ENCODE results near the gene ME1. TPM values are rescaled to one million over a fixed set of nuclear protein-coding genes. Genes with fewer than 3 reads are reported as not detected.

Gene ME1
- total and polyA plus RNA-seq, 8 donors = 5.2 to 31.7 (median 12.7) TPM

DNA sequence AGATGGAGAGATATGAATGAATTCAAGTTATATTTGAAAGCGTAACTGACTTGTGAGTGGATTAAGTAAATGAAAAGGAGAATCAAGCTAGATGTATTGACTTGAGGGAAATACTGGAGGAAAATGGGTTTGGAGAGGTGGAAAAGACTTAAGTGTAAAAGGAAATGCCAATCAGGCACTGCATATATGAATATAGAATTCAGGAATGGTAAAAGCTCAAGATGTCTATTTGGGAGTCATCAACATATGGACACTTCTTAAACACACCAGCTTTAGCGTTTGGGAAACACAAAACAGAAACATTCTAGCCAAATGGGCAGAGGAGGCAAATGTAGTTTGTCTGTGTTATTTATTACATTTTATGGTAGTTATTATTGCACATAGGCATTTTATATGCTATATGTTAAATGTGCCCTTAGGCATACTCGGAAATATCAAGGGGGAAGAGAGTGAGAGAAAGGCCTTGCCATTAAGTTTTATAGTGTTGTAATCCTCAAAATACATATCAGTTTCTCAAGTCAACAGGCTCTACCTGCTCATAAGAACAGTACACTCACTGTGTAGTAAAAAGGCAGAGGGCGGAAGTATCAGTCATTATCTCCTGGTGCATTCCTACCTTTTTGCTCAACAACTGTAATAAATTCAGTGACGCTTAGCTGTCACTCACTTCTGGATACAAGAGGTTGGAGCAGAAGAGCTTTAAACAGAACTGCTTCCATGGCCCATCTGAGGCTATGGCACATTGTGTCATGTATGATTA lies 33.7 kb upstream of the ME1 start:
- DNase-seq = no peak
- Histone ChIP-seq H3K27ac (no peak overlapping the region), H3K36me3 (no peaks in the 10 kb centered on the region), H3K4me3 (no peak overlapping the region), H3K27me3 (no peaks in the 10 kb centered on the region), H3K9me3 (no peaks in the 10 kb centered on the region), H3K4me1 (no peaks in the 10 kb centered on the region)
- 88 to 96% (median 95%) methylated on average over 5 of the region's 5 CpGs for WGBS, 5 donors
- TF ChIP-seq, protein P1, sequence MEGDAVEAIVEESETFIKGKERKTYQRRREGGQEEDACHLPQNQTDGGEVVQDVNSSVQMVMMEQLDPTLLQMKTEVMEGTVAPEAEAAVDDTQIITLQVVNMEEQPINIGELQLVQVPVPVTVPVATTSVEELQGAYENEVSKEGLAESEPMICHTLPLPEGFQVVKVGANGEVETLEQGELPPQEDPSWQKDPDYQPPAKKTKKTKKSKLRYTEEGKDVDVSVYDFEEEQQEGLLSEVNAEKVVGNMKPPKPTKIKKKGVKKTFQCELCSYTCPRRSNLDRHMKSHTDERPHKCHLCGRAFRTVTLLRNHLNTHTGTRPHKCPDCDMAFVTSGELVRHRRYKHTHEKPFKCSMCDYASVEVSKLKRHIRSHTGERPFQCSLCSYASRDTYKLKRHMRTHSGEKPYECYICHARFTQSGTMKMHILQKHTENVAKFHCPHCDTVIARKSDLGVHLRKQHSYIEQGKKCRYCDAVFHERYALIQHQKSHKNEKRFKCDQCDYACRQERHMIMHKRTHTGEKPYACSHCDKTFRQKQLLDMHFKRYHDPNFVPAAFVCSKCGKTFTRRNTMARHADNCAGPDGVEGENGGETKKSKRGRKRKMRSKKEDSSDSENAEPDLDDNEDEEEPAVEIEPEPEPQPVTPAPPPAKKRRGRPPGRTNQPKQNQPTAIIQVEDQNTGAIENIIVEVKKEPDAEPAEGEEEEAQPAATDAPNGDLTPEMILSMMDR (IDR thresholded peaks at IDR 0.05) = no peak
- TF ChIP-seq POLR2A (IDR thresholded peaks at IDR 0.05) = no peak
- TF ChIP-seq POLR2AphosphoS5 (IDR thresholded peaks at IDR 0.05) = no peak
- TF ChIP-seq EP300 (IDR thresholded peaks at IDR 0.05) = no peak
- intact Hi-C loops (cut with DNase I; ENCODE audit: low total_unique reads) = no loop called here

DNA sequence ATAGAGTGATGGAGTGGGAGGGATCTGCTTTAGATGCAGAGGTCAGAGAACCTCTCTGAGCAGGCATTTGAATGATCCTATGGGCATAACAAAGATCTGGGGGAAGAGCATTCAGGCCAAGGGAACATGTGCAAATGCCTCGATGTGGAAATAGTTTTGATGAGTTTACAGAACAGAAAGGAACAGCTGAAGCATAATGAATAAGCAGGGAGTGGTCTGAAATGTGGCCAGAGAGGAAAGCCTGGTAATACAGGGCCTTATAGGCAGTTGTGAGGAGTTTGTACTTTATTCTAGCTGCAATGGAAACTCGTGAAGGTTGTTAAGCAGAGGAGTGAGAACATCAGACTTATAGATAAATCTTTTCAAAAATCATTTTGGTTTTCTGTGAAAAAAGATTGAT lies 33.0 kb upstream of the ME1 start:
- no peak for DNase-seq

DNA sequence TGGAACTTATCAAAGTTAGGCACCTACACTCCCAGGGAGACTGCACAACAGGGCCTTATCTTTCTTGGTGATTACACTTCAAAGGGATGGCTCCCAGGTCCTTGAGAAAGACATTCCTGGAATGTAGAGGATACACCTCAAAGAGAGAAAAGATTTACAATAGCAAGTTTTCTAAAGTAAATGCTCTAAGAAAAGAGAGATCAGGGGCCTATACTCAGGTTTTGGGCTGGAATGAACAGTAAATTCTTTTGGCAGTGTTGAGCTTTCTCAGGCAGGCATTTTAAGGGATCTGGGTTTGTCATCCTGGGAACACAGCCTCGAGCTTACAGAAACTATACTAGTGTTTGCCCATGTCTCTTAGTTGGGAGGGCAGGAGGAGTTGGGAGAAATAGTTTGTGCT lies 31.7 kb upstream of the ME1 start:
- intact Hi-C loops (cut with DNase I; ENCODE audit: low total_unique reads) = no loop called here
- no peak overlapping the region for H3K4me3 ChIP-seq
- no peaks in the 10 kb centered on the region for H3K9me3 ChIP-seq
- no peaks in the 10 kb centered on the region for H3K4me1 ChIP-seq
- TF ChIP-seq POLR2AphosphoS5 (IDR thresholded peaks at IDR 0.05) (no peak), EP300 (IDR thresholded peaks at IDR 0.05) (no peak), POLR2A (IDR thresholded peaks at IDR 0.05) (no peak)
- TF ChIP-seq, protein P1 (IDR thresholded peaks at IDR 0.05) = no peak
- H3K27ac ChIP-seq = no peak overlapping the region
- no peak for DNase-seq
- 40 to 80% (median 63%) methylated on average over 1 of the region's 1 CpG for WGBS, 5 donors
- no peaks in the 10 kb centered on the region for H3K27me3 ChIP-seq
- no peaks in the 10 kb centered on the region for H3K36me3 ChIP-seq

More for the DNA sequence above, 33.0 kb upstream of the ME1 start:
- no peaks in the 10 kb centered on the region for H3K9me3 ChIP-seq
- TF ChIP-seq, protein P1 (IDR thresholded peaks at IDR 0.05) = no peak
- TF ChIP-seq POLR2AphosphoS5 (IDR thresholded peaks at IDR 0.05) (no peak), EP300 (IDR thresholded peaks at IDR 0.05) (no peak), POLR2A (IDR thresholded peaks at IDR 0.05) (no peak)
- H3K27ac ChIP-seq = no peak overlapping the region
- no peaks in the 10 kb centered on the region for H3K27me3 ChIP-seq
- H3K4me1 ChIP-seq = no peaks in the 10 kb centered on the region
- 32 to 64% (median 52%) methylated on average over 2 of the region's 2 CpGs for WGBS, 5 donors
- intact Hi-C loops (cut with DNase I; ENCODE audit: low total_unique reads) = no loop called here
- H3K4me3 ChIP-seq = no peak overlapping the region
- H3K36me3 ChIP-seq = no peaks in the 10 kb centered on the region

DNA sequence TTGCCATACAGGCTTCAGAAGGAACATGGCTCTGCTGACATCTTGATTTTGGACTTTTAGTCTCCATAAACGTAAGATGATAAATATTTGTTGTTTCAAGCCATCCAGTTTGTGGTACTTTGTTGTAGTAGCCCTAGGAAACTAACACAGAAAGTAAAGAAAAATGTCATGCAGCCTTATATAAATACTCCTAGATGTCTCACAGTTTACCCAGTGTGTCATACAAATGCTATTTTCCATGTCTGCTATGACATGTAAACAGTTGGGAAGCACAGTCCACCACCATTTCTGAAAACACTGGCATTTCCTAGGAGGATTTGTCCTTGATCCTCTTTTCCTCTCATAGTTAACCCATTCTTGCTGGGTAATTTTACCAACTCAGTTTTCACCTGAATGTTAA lies 30.6 kb upstream of the ME1 start:
- intact Hi-C loops (cut with DNase I; ENCODE audit: low total_unique reads) = no loop called here
- Histone ChIP-seq H3K9me3 (no peaks in the 10 kb centered on the region), H3K4me3 (no peak overlapping the region), H3K27me3 (no peaks in the 10 kb centered on the region), H3K4me1 (no peaks in the 10 kb centered on the region), H3K36me3 (no peaks in the 10 kb centered on the region), H3K27ac (no peak overlapping the region)
- DNase-seq = no peak
- WGBS, 5 donors = 31 to 84% (median 65%) methylated on average over 1 of the region's 1 CpG
- TF ChIP-seq POLR2AphosphoS5 (IDR thresholded peaks at IDR 0.05) = no peak
- TF ChIP-seq POLR2A (IDR thresholded peaks at IDR 0.05) = no peak
- TF ChIP-seq EP300 (IDR thresholded peaks at IDR 0.05) = no peak
- TF ChIP-seq, protein P1 (IDR thresholded peaks at IDR 0.05) = no peak

Data from stomach (tissue), 9 donors.